A549 (cell line): ENCODE data around the gene UBN2. TPM values are rescaled to one million over a fixed set of nuclear protein-coding genes. Genes with fewer than 3 reads are reported as not detected.

ENCODE experiments used
- ATAC-seq, 2 experiments: fragments of 200-7000 bp in 1 of 2; fragments of >200 bp in 1 of 2; cut with Nextera tagmentation in 1 of 2; cut with Tn5 transposase in 1 of 2; 3 replicates each; pipeline versions ENCODE4 v1.8.0 to v1.9.1; 2018 to 2020; ENCODE audit warnings: mild to moderate bottlenecking in 1 of 2, moderate library complexity in 1 of 2
- CTCF ChIA-PET: fragments of 300-600 bp; sonication (Branson Sonifier 250); formaldehyde crosslinking; extraction: SDS; loops from one replicate; lab custom pipeline; 2021; ENCODE audit warnings: antibody characterized with exemption, inconsistent platforms; lab: Yijun Ruan, JAX
- POLR2A ChIA-PET: fragments of 350-600 bp; formaldehyde crosslinking; extraction: SDS; loops from one replicate; lab custom pipeline; 2021; ENCODE audit warnings: antibody characterized with exemption, inconsistent platforms; lab: Yijun Ruan, JAX
- DNase-seq, 2 experiments: peaks; one replicate each; pipeline versions ENCODE4 v3.0.0 to v3.0.0-alpha.2; 2011 to 2016; ENCODE audit warnings: low read depth in 1 of 2, low spot score in 1 of 2
- FAIRE-seq: peaks from 2 replicates; lab custom pipeline; 2011; peaks lifted over from hg19 to GRCh38; lab: Jason Lieb, UNC
- H3K27ac ChIP-seq, 2 experiments: fragments of >200 bp; sonication (Bioruptor Twin); formaldehyde crosslinking; 3 replicates each; pipeline ENCODE4 v1.5.1; 2016 to 2017
- H3K4me1 ChIP-seq: fragments of >200 bp; sonication (Bioruptor Twin); formaldehyde crosslinking; 3 replicates; pipeline ENCODE4 v1.6.1; 2016
- H3K4me2 ChIP-seq: fragments of >200 bp; sonication (Bioruptor Twin); formaldehyde crosslinking; 3 replicates; pipeline ENCODE4 v1.6.1; 2016
- H3K4me3 ChIP-seq: fragments of >200 bp; sonication (Bioruptor Twin); formaldehyde crosslinking; 3 replicates; pipeline ENCODE4 v1.5.1; 2016
- H3K9me3 ChIP-seq: fragments of >200 bp; sonication (Bioruptor Twin); formaldehyde crosslinking; 3 replicates; pipeline ENCODE4 v1.6.1; 2016
- CBX2 ChIP-seq: fragments of 200-600 bp; sonication (generic); IDR thresholded peaks from 2 replicates; pipeline ENCODE4 v1.6.1; 2016; ENCODE audit warnings: low read depth, mild to moderate bottlenecking, borderline replicate concordance
- CEBPB ChIP-seq, 2 experiments: fragments of >200 bp in 1 of 2; sonication (Bioruptor Twin) in 1 of 2; formaldehyde crosslinking in 1 of 2; IDR thresholded peaks; 2 replicates each; pipeline ENCODE4 v1.6.1; 2012 to 2016
- CHD2 ChIP-seq: fragments of 150-350 bp; IDR thresholded peaks from 2 replicates; pipeline ENCODE4 v1.6.1; 2014; ENCODE audit warnings: low read length; ENCODE audit not compliant: partially characterized antibody
- E2F6 ChIP-seq: IDR thresholded peaks from 2 replicates; pipeline ENCODE4 v1.6.1; 2012; ENCODE audit warnings: low read depth, borderline replicate concordance
- EP300 ChIP-seq, 2 experiments: fragments of >200 bp; sonication (Bioruptor Twin); formaldehyde crosslinking; IDR thresholded peaks; 2 replicates in 1 of 2; 3 replicates in 1 of 2; pipeline ENCODE4 v1.6.1; 2016 to 2017
- FOXS1 ChIP-seq: fragments of 250-450 bp; sonication (Bioruptor Pico); IDR thresholded peaks from 2 replicates; pipeline ENCODE4 v1.5.0; 2020; ENCODE audit warnings: mild to moderate bottlenecking, moderate library complexity
- HES2 ChIP-seq: fragments of >200 bp; sonication (Bioruptor Twin); formaldehyde crosslinking; IDR thresholded peaks from 2 replicates; pipeline ENCODE4 v1.6.1; 2016
- HOXA7 ChIP-seq: fragments of 250-450 bp; sonication (Bioruptor Pico); IDR thresholded peaks from 2 replicates; pipeline ENCODE4 v1.5.0; 2020; ENCODE audit warnings: mild to moderate bottlenecking, moderate library complexity
- JUNB ChIP-seq: fragments of >200 bp; sonication (Bioruptor Twin); formaldehyde crosslinking; IDR thresholded peaks from 2 replicates; pipeline ENCODE4 v1.6.1; 2016
- KDM5A ChIP-seq: fragments of 200-600 bp; sonication (generic); IDR thresholded peaks from 2 replicates; pipeline ENCODE4 v1.6.1; 2016; ENCODE audit warnings: antibody characterized with exemption, mild to moderate bottlenecking
- MAZ ChIP-seq: fragments of 150-350 bp; IDR thresholded peaks from 2 replicates; pipeline ENCODE4 v1.6.1; 2014; ENCODE audit warnings: antibody characterized with exemption, low read depth, low read length, borderline replicate concordance
- NR3C1 ChIP-seq: fragments of >200 bp; sonication (Bioruptor Twin); formaldehyde crosslinking; IDR thresholded peaks from 3 replicates; pipeline ENCODE4 v1.6.1; 2017
- PHF8 ChIP-seq: fragments of 200-600 bp; sonication (generic); IDR thresholded peaks from 2 replicates; pipeline ENCODE4 v1.6.1; 2016; ENCODE audit warnings: low read depth, mild to moderate bottlenecking, antibody characterized with exemption, moderate library complexity, borderline replicate concordance
- POLR2A ChIP-seq: IDR thresholded peaks from 2 replicates; pipeline ENCODE4 v1.6.1; 2012; ENCODE audit warnings: mild to moderate bottlenecking, low read length
- RARB ChIP-seq: fragments of 250-450 bp; sonication (Bioruptor Pico); IDR thresholded peaks from 2 replicates; pipeline ENCODE4 v1.8.0; 2021; ENCODE audit warnings: mild to moderate bottlenecking, moderate library complexity
- RCOR1 ChIP-seq: fragments of 150-350 bp; IDR thresholded peaks from 2 replicates; pipeline ENCODE4 v1.6.1; 2014; ENCODE audit warnings: antibody characterized with exemption, low read length, low read depth
- RNF2 ChIP-seq: fragments of 200-600 bp; sonication (generic); IDR thresholded peaks from 2 replicates; pipeline ENCODE4 v1.6.1; 2016; ENCODE audit warnings: low read depth, mild to moderate bottlenecking, antibody characterized with exemption, moderate library complexity, borderline replicate concordance
- SMC3 ChIP-seq: fragments of >200 bp; sonication (Bioruptor Twin); formaldehyde crosslinking; IDR thresholded peaks from 3 replicates; pipeline ENCODE4 v1.6.1; 2018; ENCODE audit warnings: inconsistent platforms
- TFCP2L1 ChIP-seq: fragments of 250-450 bp; sonication (Bioruptor Pico); IDR thresholded peaks from 2 replicates; pipeline ENCODE4 v1.5.0; 2021; ENCODE audit warnings: mild to moderate bottlenecking
- TP53 ChIP-seq: fragments of 250-450 bp; sonication (Bioruptor Pico); IDR thresholded peaks from 2 replicates; pipeline ENCODE4 v1.5.0; 2021; ENCODE audit warnings: mild to moderate bottlenecking, moderate library complexity
- USF2 ChIP-seq: fragments of 450-650 bp; IDR thresholded peaks from 2 replicates; pipeline ENCODE4 v1.6.1; 2014; ENCODE audit warnings: antibody characterized with exemption
- ZC3H11A ChIP-seq: fragments of 450-650 bp; IDR thresholded peaks from 2 replicates; pipeline ENCODE4 v1.6.1; 2014; ENCODE audit warnings: antibody characterized with exemption, mild to moderate bottlenecking
- WGBS: methylation state at CpG from one replicate; pipeline ENCODE4 v1.1.6; 2017; ENCODE audit errors: missing lambda C conversion rate; 5-methylcytosine and 5-hydroxymethylcytosine counted together
- polyA plus RNA-seq, 4 experiments: library from polyadenylated mRNA; depleted of rRNA in 3 of 4; stranded (reverse); fragments of >200 nt; fragmentation: RNase III in 1 of 4; extraction: RNeasy Plus Mini Kit Qiagen cat#74134 plus additional on column Dnase treatment in 1 of 4; gene quantifications; 2 replicates in 3 of 4; 3 replicates in 1 of 4; pipeline ENCODE4 v1.2.3, GENCODE V29; 2011 to 2017
- TF ChIP-seq, protein P1 (sequence below): IDR thresholded peaks from 2 replicates; pipeline ENCODE4 v1.6.1; 2012
- TF ChIP-seq, protein P2 (sequence below): fragments of 150-350 bp; IDR thresholded peaks from 2 replicates; pipeline ENCODE4 v1.6.1; 2014; ENCODE audit warnings: low read depth, mild to moderate bottlenecking, low read length
- TF ChIP-seq, protein P3 (sequence below): fragments of >200 bp; sonication (Bioruptor Twin); formaldehyde crosslinking; IDR thresholded peaks from 3 replicates; pipeline ENCODE4 v1.6.1; 2016
- TF ChIP-seq, protein P4 (sequence below): fragments of 200-600 bp; sonication (generic); IDR thresholded peaks from 2 replicates; pipeline ENCODE4 v1.6.1; 2016; ENCODE audit warnings: antibody characterized with exemption, mild to moderate bottlenecking, moderate library complexity

The UBN2 gene
- polyA plus RNA-seq, 2 of the 4 experiments (the other 2 are of a cell fraction) = 2.1 to 5.7 TPM

DNA sequence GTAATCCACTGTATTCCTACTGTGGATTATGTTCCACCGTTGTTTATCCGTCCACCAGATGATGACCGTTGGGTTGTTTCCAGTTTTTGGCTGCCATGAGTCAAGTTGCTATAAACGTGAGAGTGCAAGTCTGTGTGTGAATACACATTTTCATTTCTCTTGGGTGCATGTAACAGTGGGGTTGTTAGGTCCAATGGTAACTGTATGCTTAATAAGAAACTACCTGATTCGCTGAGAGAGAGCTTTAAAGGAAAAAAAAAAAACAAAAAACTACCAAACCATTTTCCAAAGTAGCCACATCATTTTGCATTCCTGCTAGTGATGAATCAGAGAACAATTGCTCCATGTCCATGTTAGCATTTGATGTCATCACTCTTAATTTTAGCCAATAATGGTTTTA is 15.9 kb downstream of the UBN2 start:
- WGBS = 86% methylated on average over 5 of the region's 5 CpGs
- ATAC-seq (no peak), FAIRE-seq (no peak), DNase-seq (no peak)
- H3K4me3 ChIP-seq = no peak overlapping the region
- ChIA-PET POLR2A (no interaction called here), CTCF (no interaction called here)
- H3K27ac ChIP-seq = no peak overlapping the region
- no peak for TF ChIP-seq PHF8
- no peaks in the 10 kb centered on the region for H3K4me1 ChIP-seq
- H3K9me3 ChIP-seq = no peaks in the 10 kb centered on the region
- H3K4me2 ChIP-seq = no peak overlapping the region

DNA sequence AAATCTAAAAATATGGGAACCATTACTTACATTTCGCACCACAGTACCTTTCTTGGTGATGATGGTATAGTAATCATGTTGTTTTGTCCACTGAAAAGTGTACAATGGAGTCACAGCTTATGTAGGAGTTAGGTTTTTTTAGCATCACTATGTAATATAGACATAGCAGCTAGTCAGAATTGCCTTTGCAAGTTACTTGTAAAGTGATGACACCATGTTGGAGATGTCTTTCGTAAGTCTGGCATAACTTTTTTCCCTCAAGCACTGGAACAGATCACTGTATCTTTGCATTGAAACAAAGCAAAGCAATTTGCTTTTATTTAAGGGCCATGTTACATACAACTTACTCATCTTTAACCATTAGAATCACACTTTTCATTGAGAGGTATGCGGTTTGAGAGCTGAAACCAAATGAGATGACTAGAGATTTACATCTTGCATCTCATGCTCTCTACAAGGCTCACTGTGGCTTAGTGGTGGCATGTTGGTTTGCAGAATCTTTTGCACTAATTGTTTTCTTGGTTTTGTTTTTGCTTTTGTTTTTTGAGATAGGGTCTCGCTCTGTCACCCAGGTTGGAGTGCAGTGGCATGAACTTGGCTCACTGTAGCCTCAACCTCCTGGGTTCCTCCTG is 18.3 kb downstream of the UBN2 start:
- H3K4me2 ChIP-seq = no peak overlapping the region
- no peak for ATAC-seq
- POLR2A ChIA-PET = no interaction called here
- TF ChIP-seq CHD2 (no peak), POLR2A (no peak), USF2 (no peak), HOXA7 (no peak), CEBPB (IDR thresholded peaks at IDR 0.05) (no peak), RCOR1 (no peak), TFCP2L1 (no peak), FOXS1 (no peak), E2F6 (no peak)
- TF ChIP-seq, protein P1, sequence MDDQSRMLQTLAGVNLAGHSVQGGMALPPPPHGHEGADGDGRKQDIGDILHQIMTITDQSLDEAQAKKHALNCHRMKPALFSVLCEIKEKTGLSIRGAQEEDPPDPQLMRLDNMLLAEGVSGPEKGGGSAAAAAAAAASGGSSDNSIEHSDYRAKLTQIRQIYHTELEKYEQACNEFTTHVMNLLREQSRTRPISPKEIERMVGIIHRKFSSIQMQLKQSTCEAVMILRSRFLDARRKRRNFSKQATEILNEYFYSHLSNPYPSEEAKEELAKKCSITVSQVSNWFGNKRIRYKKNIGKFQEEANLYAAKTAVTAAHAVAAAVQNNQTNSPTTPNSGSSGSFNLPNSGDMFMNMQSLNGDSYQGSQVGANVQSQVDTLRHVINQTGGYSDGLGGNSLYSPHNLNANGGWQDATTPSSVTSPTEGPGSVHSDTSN = no peak
- TF ChIP-seq, all 56 proteins: peak for 0
- DNase-seq (no peak), FAIRE-seq (peak; percentile 23)
- 92% methylated on average over 4 of the region's 4 CpGs for WGBS
- no peak overlapping the region for H3K27ac ChIP-seq
- H3K4me1 ChIP-seq = no peaks in the 10 kb centered on the region
- CTCF ChIA-PET = interaction anchor here (1.2 kb wide), 1 partner anchor 12 kb away, joined by 3 read pairs; no protein-coding TSS in a partner anchor
- no peaks in the 10 kb centered on the region for H3K9me3 ChIP-seq
- H3K4me3 ChIP-seq = no peak overlapping the region

DNA sequence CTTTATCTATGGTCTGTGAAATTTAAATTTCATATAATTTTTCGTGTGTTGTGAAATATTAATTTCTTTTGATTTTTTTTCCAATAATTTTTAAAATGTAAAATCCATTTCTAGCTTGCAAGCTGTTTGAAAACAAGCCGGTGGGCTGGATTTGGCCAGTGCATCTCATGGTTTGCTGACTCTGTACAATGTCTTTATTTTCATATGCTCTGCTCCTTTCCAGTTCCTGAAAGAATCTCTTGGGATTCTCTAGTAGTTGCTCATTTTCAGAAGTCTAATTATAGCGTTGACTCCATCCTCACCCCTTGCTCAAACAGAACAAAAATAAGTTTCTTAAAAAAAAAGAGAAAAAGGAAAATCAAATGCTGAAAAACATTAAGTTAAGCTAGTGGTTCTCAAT is 21.4 kb downstream of the UBN2 start:
- 83% methylated on average over 3 of the region's 3 CpGs for WGBS
- DNase-seq = no peak
- POLR2A ChIA-PET = no interaction called here
- TF ChIP-seq RNF2 (no peak), JUNB (no peak), RARB (no peak), ZC3H11A (no peak), NR3C1 (no peak), KDM5A (no peak), HOXA7 (no peak), MAZ (no peak), TP53 (no peak), SMC3 (no peak), CBX2 (no peak), EP300 (IDR thresholded peaks at IDR 0.05) (no peak), HES2 (no peak)
- TF ChIP-seq, protein P2, sequence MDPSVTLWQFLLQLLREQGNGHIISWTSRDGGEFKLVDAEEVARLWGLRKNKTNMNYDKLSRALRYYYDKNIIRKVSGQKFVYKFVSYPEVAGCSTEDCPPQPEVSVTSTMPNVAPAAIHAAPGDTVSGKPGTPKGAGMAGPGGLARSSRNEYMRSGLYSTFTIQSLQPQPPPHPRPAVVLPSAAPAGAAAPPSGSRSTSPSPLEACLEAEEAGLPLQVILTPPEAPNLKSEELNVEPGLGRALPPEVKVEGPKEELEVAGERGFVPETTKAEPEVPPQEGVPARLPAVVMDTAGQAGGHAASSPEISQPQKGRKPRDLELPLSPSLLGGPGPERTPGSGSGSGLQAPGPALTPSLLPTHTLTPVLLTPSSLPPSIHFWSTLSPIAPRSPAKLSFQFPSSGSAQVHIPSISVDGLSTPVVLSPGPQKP = no peak
- TF ChIP-seq, protein P3, sequence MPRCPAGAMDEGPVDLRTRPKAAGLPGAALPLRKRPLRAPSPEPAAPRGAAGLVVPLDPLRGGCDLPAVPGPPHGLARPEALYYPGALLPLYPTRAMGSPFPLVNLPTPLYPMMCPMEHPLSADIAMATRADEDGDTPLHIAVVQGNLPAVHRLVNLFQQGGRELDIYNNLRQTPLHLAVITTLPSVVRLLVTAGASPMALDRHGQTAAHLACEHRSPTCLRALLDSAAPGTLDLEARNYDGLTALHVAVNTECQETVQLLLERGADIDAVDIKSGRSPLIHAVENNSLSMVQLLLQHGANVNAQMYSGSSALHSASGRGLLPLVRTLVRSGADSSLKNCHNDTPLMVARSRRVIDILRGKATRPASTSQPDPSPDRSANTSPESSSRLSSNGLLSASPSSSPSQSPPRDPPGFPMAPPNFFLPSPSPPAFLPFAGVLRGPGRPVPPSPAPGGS = no peak
- TF ChIP-seq, protein P4, sequence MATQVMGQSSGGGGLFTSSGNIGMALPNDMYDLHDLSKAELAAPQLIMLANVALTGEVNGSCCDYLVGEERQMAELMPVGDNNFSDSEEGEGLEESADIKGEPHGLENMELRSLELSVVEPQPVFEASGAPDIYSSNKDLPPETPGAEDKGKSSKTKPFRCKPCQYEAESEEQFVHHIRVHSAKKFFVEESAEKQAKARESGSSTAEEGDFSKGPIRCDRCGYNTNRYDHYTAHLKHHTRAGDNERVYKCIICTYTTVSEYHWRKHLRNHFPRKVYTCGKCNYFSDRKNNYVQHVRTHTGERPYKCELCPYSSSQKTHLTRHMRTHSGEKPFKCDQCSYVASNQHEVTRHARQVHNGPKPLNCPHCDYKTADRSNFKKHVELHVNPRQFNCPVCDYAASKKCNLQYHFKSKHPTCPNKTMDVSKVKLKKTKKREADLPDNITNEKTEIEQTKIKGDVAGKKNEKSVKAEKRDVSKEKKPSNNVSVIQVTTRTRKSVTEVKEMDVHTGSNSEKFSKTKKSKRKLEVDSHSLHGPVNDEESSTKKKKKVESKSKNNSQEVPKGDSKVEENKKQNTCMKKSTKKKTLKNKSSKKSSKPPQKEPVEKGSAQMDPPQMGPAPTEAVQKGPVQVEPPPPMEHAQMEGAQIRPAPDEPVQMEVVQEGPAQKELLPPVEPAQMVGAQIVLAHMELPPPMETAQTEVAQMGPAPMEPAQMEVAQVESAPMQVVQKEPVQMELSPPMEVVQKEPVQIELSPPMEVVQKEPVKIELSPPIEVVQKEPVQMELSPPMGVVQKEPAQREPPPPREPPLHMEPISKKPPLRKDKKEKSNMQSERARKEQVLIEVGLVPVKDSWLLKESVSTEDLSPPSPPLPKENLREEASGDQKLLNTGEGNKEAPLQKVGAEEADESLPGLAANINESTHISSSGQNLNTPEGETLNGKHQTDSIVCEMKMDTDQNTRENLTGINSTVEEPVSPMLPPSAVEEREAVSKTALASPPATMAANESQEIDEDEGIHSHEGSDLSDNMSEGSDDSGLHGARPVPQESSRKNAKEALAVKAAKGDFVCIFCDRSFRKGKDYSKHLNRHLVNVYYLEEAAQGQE = no peak
- TF ChIP-seq, all 56 proteins: peak for 0
- H3K4me1 ChIP-seq = no peaks in the 10 kb centered on the region
- FAIRE-seq (no peak), ATAC-seq (no peak)
- no peaks in the 10 kb centered on the region for H3K9me3 ChIP-seq
- H3K27ac ChIP-seq = no peak overlapping the region
- CTCF ChIA-PET = no interaction called here
- H3K4me2 ChIP-seq = no peak overlapping the region
- H3K4me3 ChIP-seq = no peak overlapping the region
